WI38 (cell line): ENCODE results near the gene TYSND1.
A peak's percentile ranks its signal among the peaks of the same experiment; 100 is the strongest.

Experiments used
- H3K4me3 ChIP-seq: 2 replicates; pipeline ENCODE4 v1.5.1; 2011; ENCODE audit warnings: low read depth, mild to moderate bottlenecking, control low read depth, low read length
- TF ChIP-seq, protein P1 (sequence below): IDR thresholded peaks from 2 replicates; pipeline ENCODE4 v1.5.1; 2012; ENCODE audit warnings: low read depth, mild to moderate bottlenecking, control low read depth, low read length

The TYSND1 gene

GRCh38 chr10:70147259-70147625, 742 bp upstream of the TYSND1 start:
- 0 out of 2 replicates have a peak overlapping the region, but pooled peaks have one; percentile 4 for H3K4me3 ChIP-seq
- TF ChIP-seq, protein P1, sequence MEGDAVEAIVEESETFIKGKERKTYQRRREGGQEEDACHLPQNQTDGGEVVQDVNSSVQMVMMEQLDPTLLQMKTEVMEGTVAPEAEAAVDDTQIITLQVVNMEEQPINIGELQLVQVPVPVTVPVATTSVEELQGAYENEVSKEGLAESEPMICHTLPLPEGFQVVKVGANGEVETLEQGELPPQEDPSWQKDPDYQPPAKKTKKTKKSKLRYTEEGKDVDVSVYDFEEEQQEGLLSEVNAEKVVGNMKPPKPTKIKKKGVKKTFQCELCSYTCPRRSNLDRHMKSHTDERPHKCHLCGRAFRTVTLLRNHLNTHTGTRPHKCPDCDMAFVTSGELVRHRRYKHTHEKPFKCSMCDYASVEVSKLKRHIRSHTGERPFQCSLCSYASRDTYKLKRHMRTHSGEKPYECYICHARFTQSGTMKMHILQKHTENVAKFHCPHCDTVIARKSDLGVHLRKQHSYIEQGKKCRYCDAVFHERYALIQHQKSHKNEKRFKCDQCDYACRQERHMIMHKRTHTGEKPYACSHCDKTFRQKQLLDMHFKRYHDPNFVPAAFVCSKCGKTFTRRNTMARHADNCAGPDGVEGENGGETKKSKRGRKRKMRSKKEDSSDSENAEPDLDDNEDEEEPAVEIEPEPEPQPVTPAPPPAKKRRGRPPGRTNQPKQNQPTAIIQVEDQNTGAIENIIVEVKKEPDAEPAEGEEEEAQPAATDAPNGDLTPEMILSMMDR, result no peak

GRCh38 chr10:70145666-70146488, 623 bp downstream of the TYSND1 start:
- TF ChIP-seq, protein P1, result no peak
- peak overlapping the region; percentile 61 for H3K4me3 ChIP-seq

GRCh38 chr10:70145166-70145665, 1.3 kb downstream of the TYSND1 start:
- TF ChIP-seq, protein P1, result no peak
- H3K4me3 ChIP-seq, result peak overlapping the region; percentile 61

DNA sequence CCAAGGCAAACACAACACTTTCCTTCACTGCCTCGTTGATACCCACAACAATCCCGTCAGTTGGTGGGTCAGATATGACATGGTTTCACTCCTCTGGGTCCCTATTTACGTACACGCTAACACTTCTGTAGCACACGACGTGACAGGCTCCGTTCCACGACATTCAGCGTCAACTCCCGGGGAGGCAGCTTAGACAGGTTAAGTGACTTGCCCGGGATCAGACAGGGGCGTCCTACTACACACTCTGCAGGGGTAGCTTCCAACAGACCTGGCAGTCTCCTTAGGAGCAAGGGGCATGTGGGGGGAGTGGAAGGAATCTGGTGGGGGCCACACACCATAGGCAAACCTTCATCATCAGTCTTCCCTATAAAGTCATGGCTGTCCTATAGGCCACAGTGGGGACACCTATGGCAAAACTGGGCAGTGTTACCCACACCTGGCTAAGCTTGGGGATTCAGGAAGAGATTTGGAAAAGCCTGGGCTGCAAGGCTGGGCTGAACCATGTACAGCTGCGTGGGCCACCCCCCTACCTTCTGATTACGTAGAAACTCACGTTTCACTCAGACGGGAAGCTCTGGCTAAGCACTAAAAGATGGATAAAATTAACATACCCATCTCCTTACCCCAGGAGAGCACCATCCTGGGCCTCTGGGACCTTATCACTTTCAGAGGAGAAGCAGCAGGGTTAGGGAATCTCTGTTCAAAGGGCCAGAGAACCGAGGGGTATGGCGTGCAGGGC, 2.0 kb downstream of the TYSND1 start:
- TF ChIP-seq, protein P1, result no peak
- peak overlapping the region; percentile 61; the same call in 1 of the 2 replicates for H3K4me3 ChIP-seq

DNA sequence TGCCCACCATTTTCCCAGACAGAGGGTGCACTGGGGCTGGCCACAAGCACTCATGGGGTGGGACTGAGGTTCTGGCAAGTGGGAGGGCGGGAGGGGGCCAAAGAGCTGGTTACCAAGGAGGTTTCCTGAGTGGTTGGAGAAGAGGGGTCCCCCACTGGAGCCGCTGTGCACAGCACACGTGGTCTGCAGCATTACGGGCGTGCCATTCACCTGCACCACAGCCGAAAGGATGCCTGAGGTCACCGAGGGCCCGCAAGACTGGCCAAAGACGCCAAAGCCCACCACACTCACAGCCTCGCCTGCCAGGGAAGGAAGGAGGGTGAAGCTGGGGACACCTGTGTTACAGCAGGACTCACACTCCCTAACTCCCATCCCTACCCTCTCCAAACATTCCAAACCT, 3.9 kb downstream of the TYSND1 start:
- TF ChIP-seq, protein P1, result no peak
- no peak overlapping the region for H3K4me3 ChIP-seq

DNA sequence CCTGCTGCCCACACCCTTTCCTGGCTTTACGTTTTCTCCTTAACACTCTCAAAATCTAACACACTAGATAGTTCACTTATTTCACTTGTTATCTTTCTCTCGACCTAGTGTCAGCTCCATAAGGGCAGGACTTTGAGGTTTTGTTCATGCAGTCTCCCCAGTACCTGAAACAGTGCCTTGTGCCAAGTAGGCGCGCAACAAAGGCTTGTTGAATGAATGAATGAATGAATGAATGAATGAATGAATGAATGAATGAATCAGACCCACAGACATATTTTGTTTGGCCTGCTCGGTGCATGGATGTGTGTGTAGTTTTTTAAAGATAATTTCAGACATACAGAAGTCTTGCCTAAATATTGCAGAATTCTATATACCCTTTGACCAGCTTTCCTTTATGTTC, 6.2 kb downstream of the TYSND1 start:
- no peak overlapping the region for H3K4me3 ChIP-seq
- TF ChIP-seq, protein P1, result no peak

DNA sequence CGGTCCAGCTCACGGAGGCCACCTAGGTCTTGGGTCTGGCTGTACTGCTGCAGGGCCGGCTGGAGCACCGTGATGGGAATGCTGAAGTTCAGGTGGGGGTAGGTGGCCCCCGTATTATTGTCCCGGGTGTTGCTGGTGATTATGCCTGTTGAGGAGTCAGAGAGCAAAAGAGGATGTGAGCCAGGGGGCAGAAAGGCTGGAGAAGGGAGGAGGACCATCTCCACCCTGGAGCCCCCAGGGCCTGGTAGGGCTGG, 6.6 kb downstream of the TYSND1 start:
- no peak overlapping the region for H3K4me3 ChIP-seq
- TF ChIP-seq, protein P1, result no peak
